NCI-H524 treated with DMSO at 0.1 percent for 48 hours (cell line): ENCODE data around the gene KAZN.

Experiments used
- DNase-seq: peaks from one replicate; lab custom pipeline; 2025; lab: John Stamatoyannopoulos, UW

KAZN gene

GRCh38 chr1:15008783-15009729 lies 410.6 kb downstream of the KAZN start:
- DNase-seq: no peak

- no peak for DNase-seq
Measured at GRCh38 chr1:15011160-15011559, 412.7 kb downstream of the KAZN start.

- DNase-seq: no peak
Measured at GRCh38 chr1:15011661-15012060, 413.2 kb downstream of the KAZN start.

- DNase-seq: no peak
Measured at GRCh38 chr1:15012822-15013221, 414.3 kb downstream of the KAZN start.

- no peak for DNase-seq
Measured at GRCh38 chr1:15013767-15014166, 415.3 kb downstream of the KAZN start.

- DNase-seq: peak; percentile 8
Measured at GRCh38 chr1:15014516-15014915, 416.0 kb downstream of the KAZN start.

- no peak for DNase-seq
Measured at GRCh38 chr1:15016001-15016400, 417.5 kb downstream of the KAZN start.

- DNase-seq: no peak
Measured at GRCh38 chr1:15016526-15016925, 418.0 kb downstream of the KAZN start.

GRCh38 chr1:15017120-15017519 lies 418.6 kb downstream of the KAZN start:
- no peak for DNase-seq

GRCh38 chr1:15018767-15019166 lies 420.3 kb downstream of the KAZN start:
- no peak for DNase-seq

GRCh38 chr1:15020943-15021745 lies 422.7 kb downstream of the KAZN start:
- DNase-seq: no peak

- DNase-seq: no peak
Measured at GRCh38 chr1:15022048-15022447, 423.6 kb downstream of the KAZN start.

- no peak for DNase-seq
Measured at GRCh38 chr1:15023205-15023604, 424.7 kb downstream of the KAZN start.

GRCh38 chr1:15023976-15024375 lies 425.5 kb downstream of the KAZN start:
- DNase-seq: no peak

GRCh38 chr1:15026117-15026489 lies 427.6 kb downstream of the KAZN start:
- no peak for DNase-seq

- DNase-seq: no peak
Measured at GRCh38 chr1:15027515-15027986, 429.1 kb downstream of the KAZN start.

GRCh38 chr1:15028102-15028501 lies 429.6 kb downstream of the KAZN start:
- DNase-seq: no peak

GRCh38 chr1:15028616-15029015 lies 430.1 kb downstream of the KAZN start:
- no peak for DNase-seq

GRCh38 chr1:15029036-15029435 lies 430.6 kb downstream of the KAZN start:
- no peak for DNase-seq

GRCh38 chr1:15029786-15030185 lies 431.3 kb downstream of the KAZN start:
- no peak for DNase-seq

- DNase-seq: no peak
Measured at GRCh38 chr1:15031251-15031933, 432.9 kb downstream of the KAZN start.

- DNase-seq: no peak
Measured at GRCh38 chr1:15033264-15033663, 434.8 kb downstream of the KAZN start.
